NCI-H1694 treated with DMSO at 0.1 percent for 48 hours (cell line): ENCODE data around the gene UBAC2.

ENCODE experiments used
- DNase-seq: peaks from one replicate; lab custom pipeline; 2025; lab: John Stamatoyannopoulos, UW

UBAC2 gene

DNA sequence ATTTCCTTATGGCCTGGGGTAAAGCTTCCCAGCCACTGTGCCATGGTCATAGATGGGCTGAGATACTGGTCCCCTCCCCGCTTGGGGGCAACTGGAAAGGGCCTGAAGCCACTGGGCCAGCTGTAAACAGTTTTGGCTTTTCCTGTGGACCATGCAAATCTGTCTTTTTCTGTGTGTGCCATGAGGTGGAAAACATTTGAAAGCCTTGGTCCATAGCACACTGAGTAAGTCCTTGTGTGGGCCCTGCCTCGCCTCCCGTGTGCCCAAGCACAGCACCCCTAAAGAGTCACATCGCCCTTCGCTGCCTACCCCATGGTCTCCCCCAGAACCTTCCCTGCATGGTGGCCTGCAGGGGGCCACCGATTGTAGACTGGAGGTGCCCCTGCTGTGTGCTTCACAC lies 158.9 kb downstream of the UBAC2 start:
- no peak for DNase-seq

DNA sequence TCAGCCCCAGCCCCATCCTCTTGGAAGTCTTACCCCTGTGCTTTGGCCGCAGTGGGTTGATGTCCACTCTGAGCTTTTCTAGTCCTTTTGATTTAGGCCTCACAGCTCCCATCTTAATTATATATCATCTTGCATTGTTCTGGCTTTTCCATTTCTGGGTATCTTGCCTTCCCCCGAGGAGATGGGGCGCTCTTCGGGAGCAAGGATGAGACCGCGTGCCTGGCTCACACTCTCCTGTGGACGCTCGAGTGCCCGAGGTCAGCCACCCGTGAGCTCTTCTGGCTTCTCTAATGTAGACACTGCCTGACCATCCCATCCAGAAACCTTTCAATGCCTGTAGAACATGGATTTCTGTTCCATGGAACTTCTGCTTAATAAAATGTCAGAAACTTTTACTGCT lies 160.0 kb downstream of the UBAC2 start:
- DNase-seq = no peak

DNA sequence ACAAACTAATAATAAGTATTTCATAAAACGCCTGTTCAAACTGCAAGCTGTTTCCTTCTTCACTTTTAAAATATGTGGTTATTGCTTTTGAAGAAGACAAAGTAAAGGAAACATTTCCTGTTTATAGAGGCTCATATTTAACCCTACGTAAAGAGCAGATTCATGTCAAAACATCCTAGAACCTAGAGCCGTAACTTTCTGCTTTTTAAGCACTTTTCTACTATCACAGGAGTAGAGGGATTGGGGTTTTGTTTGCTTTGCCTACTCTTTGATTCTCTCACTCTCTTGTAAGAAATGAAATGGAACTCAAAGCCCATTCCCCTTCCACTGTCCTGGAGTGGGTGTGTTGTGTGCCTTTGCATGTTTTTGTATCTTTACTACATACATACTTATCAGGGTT lies 160.5 kb downstream of the UBAC2 start:
- no peak for DNase-seq

DNA sequence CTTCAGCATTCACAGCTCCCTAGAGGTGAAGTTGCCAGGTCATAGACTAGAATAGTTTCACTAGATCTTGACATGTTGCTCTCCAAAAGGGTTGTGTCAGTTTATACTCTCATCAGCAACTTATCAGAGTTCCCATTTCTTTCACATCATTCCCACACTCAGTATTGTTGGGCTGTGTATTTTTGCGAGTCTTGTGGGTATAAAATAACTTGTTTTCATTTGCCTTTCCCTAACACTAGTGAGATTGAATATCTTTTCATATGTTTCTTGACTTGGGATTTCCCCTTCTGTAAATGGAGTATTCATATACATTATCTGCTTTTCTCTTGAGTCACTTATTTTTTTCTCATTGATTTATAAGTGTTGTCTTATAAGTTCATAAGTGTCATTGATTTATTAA lies 161.7 kb downstream of the UBAC2 start:
- no peak for DNase-seq

DNA sequence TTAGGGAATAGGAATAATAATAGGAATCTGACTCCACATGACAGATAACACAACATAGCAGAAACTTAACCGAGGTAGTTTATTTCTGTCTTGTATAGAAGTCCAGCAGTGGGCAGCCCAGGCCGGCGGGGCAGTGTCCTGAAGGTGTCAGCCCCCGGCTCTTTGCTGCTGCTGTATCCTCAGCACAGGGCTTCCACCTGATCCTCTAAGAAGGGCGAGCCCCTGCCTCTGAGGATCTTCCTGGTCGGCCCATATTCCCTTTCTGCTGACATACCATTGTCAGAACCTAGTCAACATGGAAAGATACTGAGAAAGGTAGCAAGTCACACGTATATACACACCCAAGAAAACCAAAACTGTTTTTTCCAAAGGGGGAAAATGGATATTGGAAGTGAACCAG lies 162.7 kb downstream of the UBAC2 start:
- no peak for DNase-seq

DNA sequence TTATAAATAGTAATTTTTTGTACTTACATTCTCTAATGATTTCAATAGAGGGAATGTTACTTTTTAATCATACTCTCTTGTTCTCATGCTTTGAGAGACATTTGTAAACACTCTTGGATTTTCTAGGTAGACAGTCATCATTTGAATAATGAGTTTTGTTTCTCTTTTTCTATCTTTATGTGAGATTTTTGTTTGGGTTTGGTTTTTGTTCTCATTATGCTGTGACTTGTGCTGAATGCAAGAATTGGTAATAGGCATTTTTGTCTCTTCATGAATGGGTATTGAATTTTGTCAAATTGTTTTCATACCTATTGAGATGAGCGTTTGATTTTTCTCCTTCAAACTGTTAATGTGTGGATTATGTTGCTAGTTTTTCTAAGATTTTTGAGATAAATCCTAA lies 163.3 kb downstream of the UBAC2 start:
- DNase-seq = no peak

DNA sequence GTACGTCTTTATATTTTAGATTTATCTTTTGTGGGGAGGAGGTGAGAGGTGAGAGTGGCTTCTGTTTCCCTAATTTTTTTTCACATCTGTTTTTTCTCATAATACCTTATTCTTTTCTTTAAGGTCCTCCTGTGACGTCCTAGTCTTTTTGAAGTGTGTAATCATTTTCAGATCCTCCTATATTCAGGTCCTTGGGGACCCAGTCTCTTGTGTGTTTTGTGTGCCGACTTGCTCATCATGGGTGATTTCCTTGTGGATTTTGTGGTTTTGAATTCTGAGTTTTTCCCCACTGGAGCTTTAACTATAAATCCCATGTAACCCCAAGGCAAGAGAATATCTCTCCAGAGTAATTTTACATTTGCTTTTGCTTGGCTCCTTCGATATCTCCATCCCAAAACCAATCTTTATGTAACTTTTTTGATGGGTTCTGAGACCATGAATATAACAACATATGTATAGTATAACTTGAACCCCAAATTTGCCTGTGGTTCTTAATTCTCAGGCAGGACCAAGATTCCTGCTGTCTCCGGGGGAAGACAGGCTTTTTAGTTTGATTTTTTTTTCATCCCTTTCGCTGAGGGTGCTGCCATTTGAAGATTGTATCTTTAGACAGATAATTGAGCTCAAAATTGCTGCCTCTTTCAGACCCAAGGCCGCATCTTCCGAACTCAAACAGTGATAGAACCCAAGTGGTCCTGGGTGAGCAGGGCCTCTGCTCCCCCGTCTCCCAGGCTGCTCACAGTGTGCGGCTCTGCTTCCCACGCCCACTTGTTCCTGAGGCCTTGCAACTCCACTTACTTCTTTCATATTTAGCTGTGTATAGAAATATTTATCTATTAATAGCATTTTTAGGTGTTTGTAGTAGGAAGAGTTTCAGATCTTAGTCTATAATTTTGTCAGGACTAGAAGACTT lies 165.7 kb downstream of the UBAC2 start:
- no peak for DNase-seq

DNA sequence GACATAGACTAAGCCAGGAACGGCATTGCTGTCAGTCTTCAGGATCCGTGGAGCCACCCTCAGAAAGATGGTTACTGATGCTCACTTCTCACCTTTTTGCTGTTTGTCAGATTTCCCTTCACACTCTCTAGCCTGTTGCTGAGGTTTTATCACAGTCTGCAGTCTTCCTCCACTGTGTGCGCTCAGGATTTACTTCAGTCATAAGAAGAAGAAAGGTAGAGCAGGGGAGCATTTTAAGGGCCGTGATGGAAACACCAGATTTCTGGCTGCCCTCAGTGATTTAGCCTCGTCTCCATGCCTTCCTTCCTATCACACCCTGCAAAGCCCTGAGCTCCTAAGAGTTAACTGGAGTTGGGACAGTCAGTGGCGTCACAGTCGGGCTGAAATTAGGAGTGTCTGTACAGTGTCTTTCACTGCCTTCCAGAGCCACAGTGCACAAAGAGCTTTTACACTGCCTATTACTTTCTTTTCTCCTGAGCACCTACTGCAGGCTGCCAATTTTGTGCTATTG lies 166.5 kb downstream of the UBAC2 start:
- no peak for DNase-seq

DNA sequence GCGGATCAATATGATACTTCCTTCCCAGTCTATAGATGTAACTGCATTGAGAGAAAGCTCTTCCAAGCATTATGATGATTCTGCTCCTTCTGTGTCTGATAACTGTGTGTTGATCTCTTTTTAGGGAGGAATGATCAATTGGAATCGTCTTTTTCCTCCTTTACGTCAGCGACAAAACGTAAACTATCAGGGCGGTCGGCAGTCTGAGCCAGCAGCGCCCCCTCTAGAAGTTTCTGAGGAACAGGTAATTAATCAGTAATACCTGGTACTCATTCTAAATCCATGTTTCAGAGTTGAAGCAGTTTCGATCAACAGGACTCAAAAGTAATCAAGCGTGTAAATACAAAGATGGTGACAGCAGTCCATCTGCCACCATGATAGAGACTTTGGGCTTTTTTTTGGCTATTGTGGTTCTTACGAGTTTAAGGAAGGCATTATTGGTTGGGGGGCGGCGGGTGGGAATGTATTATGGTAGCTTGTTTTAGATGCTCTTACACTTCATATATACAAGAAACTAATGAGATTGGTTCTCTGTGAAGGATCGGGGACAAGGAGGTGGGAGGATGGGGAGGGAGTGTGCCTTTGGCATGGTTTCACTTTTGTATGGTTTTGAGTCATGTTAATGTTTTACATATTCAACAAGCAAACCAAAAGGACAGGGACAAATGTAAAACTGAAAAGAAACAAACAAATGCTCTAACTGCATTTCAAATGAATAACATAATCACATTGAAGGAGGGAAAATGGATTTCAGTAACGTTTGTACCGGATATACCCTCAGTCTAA lies 167.2 kb downstream of the UBAC2 start:
- DNase-seq = no peak

DNA sequence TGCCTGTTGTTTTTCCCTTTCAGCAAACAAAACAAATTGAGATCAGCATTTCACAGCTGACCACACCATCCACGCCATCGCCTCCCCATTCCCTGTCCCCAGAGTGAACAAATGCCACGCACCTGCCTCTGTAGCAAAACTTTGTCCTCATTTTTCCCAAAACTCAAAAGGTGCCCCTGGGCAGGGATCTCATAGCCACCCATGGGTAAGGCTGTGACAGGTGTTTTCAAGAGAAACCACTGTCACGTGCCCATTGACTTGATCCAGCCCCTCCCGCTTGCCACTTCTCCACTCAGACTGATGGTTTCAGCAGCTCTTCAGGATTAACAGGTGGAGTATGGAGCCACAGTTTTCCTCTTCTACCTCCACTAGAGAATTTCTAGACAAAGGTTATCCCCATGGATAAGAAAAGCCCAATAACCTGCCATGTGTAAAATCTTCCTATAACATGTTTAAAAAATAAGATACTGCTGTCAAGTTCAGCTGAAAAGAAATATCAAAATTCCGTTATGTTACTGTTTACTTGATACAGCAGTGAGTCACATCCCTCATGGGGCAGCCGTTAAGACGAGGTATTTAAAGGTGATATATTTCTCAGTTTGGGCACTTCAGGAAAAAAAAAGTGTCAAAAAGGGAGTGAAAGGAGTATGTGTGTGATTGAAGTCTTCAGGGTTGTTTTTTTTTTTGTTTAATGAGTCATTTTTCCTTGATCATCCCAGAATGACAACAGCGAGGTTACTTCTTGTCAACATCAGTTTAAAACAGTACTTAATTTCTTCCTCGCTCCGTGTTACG lies 170.0 kb downstream of the UBAC2 start:
- DNase-seq = no peak

DNA sequence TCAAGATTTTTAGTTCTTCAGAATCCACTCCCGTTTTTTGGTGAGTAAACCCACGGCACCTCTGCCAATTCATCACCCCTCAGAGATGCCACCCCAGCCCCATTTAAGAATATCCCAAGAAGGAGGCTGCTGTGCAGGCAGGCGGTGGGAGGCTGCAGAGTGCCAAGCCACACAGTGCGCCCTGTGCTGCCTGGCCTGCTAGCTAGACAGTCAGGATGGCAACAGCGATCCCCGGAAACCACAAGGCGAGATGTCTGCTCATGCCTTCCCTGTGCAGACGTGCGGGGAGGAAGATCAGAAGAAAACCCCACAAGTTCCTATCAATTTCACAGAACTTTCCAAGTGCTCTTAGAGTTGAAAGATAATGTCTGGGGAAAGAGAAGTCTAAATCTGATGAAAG lies 171.3 kb downstream of the UBAC2 start:
- no peak for DNase-seq

DNA sequence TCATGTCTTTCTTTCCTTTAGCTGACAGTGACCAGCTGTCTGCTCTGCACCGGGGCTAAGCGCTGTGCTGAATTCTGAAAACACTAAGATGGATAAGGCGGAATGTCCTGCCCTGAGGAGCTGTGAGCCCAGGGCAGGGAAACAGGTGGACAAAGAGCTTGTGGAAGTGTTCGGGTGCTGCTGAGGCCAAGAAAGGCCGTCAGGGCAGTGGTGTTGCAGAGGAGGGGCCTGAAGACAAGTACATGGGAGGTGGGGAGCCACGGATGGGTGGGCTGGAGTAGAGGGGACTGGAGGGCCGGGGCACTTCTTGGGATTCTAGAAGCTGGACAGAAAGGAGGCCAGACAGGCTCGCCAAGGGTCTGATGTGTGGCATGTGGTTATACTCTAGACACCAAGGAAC lies 172.8 kb downstream of the UBAC2 start:
- DNase-seq = no peak

DNA sequence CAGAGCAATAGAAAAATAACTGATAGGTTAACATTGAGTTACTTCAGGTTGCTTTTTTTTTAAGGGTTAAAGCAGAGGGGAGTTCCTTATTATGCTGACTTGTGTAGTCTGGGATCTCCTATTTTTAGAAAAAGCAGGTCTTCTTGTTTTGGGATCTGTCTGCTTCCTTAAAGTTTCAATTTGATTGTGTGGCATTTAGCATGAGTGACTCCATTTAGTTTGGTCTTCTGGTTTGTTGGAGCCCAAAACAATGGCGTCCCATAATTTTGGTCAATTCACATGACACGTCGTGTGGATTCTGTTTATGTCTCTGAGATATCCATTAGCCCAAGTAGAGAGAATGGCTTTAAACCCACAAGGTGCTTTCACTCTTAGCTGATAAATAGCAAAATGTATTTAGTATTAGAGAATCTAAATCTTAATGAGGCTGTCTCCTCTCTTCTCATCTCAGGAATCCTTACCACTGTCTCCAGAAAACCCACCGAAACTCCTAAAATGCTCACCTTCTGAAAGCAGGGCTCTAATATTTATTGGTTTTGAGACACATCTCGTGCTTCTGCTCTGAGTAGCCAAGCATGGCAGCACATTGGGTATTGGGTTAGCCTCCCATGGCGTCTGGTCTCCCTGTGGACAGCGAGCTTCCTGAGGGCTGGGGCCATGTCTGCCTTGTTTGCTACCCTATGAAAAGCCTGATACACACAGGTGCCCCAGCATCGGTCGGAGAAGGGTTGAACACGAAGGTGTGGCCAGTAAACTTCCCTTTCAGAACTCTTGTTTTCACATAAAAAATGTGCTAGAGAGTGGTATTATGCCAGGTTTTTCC lies 173.7 kb downstream of the UBAC2 start:
- DNase-seq = no peak

DNA sequence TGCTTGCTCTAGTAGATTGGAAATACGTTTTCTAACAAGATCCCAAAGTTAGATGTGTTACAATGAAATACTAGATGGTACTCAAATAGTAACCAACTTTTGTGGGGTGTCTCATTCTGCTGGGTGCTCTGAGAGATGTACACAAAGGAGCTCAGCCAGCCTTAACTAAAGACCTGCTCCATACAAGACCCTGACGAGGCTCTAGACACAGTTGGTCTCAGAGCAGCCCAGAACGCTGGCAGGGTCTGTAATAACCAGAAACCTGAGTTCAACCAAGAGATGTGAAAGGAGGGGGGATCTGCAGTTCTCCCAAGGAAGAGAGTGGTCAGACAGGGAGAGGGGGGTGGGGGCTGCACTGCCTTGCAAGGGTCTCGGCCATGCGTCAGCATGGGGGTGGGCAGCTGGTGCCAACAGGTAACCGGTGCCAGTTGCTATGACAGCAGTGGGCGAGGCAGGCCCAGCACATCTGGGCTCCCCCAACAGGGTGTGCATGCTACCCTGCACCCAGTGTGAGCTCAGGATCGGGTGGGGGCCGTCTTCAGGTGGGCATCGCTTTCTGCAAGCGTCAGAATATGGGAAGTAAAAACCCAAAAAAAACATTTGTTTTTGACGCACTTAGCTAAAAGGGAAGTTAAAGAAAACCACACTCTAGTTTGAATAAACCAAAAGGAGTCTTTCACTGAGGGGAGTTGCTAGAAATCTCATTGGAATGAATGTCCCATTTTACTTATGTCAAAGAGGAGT lies 174.5 kb downstream of the UBAC2 start:
- no peak for DNase-seq

DNA sequence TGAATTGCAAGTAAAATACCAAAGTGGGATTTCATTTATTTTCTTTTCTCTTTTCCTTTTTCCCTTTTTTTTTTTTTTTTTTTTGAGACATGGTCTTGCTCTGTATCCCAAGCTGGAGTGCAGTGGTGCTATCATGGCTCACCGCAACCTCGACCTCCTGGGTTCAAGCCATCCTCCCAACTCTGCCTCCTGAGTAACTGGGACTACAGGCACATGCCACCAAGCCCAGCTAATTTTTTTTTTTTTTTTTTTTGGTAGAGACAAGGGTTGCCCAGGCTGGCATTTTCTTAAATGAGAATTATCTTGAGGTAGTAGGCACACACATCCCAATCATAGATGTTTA lies 175.1 kb downstream of the UBAC2 start:
- no peak for DNase-seq

DNA sequence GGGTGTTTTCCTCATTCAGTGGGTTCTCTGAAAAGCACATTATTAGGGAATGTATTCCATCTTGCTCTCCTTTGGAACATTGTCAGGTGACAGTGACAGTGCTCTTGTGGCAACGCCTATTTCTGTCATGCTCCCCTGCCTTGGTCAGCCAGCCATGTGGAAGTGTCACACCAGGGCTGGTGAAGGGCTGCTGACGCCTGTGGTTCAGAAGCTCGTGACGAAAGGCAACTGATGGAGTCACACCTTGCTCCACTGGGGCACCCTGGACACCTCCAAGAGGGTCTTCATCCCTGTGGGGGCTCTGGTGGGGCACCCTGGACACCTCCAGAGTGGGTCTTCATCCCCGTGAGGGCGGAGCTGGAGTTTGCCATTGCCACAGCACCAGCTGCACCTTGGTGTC lies 175.5 kb downstream of the UBAC2 start:
- no peak for DNase-seq

DNA sequence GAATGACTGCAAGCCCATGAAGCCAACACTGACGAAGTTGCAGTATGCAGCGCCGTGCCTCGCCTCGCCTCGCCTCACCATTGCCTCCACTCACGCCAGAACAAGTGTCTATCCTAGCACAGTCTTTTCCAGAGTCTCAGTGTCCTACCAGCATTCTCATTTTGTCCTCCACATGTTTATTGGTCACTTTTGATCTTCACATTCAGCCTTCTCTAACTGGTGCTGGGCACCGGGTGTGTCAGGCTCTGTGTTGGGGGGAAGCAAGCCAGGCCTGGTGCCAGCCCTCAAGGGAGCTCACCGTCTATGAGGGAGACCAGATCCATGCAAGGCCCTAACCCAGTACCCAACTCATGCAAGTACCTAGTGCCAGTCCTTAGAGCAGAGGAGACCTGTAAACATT lies 176.3 kb downstream of the UBAC2 start:
- DNase-seq = no peak

DNA sequence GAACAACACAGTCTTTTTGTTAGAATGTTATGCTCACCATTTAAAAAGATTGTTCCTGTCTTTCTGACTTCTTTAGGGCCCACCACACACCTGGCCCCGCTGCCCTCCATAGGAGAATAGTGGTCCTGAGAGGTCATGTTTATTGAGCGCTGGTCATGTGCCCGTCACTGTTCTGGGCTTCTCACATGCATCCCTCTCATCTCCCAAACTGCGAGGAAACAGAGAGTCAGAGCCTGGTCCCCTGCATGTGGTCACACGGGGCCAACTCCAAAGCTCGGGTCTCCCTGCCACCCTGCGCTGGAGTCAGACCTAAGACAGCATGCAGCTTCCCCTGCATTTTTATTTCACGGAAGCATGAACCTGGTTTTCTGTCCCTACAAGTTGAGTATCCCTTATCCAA lies 177.0 kb downstream of the UBAC2 start:
- DNase-seq = no peak

DNA sequence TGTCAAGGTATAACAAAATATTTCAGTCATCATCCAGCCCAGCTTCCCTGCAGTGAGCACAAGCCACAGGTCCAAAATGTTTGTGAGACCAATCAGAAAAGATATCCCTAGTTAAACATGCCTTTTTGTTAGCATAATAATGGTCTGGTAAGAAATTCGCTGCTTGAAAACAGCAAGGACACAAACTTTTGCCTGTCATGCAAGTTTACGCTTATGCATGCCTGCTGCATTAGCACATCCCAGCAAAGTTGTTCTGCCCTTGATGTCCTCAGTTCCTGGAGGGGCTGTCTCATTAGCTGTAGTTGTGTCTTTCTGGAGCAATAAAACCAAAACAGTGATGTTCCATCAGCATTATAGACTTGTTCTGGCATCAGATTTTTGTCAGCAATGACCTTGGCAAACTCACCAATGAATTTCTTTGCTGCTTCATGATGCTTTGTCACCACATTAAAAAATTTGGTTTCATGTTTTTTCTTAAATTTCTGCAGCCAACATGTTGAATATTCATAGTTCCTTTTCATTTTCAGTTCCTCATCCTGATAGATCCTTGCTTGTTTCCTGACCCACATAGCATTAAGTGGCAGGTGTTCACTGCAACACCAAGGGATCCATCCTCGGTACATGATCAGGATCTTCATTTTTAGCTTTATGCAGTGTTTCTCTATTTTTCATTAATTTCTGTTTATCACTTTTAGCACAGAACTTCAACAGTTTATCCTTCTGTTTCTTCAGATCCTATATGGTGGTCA lies 178.5 kb downstream of the UBAC2 start:
- no peak for DNase-seq
